T-helper 2 cell (primary cell): ENCODE measurements around the gene PPP1R37.

Source experiments
- DNase-seq, 5 experiments: peaks; one replicate each; pipeline versions ENCODE4 v3.0.0 to v3.0.0-alpha.2; 2012 to 2022

Gene PPP1R37

GRCh38 chr19:45071969-45072790 lies 20.8 kb upstream of the PPP1R37 start:
- no peak for DNase-seq

GRCh38 chr19:45074744-45075300 lies 18.2 kb upstream of the PPP1R37 start:
- DNase-seq, result no peak

- DNase-seq, result peak in 1 of 5 experiments; percentile 50
Measured at GRCh38 chr19:45075301-45076028, 17.5 kb upstream of the PPP1R37 start.

GRCh38 chr19:45076029-45076850 lies 16.7 kb upstream of the PPP1R37 start, which contains the start of gene ZNF296:
ZNF296 (minus strand) TSS chr19:45076478; CDS start chr19:45076373, 105 bp downstream.
- DNase-seq, result peak; percentile 57 to 85 (median 72)

- DNase-seq, result no peak
Measured at GRCh38 chr19:45076851-45077730, 15.9 kb upstream of the PPP1R37 start.

GRCh38 chr19:45078390-45079062 lies 14.5 kb upstream of the PPP1R37 start:
- DNase-seq, result no peak

- peak; percentile 55 to 87 (median 68) for DNase-seq
Measured at GRCh38 chr19:45079063-45079910, 13.7 kb upstream of the PPP1R37 start, which contains the start of gene GEMIN7. GEMIN7 (plus strand) TSS chr19:45079260; CDS start chr19:45090115, 10,855 bp downstream.

- peak in 1 of 5 experiments; percentile 33 for DNase-seq
Measured at GRCh38 chr19:45079911-45080370, 13.0 kb upstream of the PPP1R37 start.

- DNase-seq, result no peak
Measured at GRCh38 chr19:45082170-45082569, 10.8 kb upstream of the PPP1R37 start.

GRCh38 chr19:45086480-45086879 lies 6.5 kb upstream of the PPP1R37 start:
- DNase-seq, result no peak

- DNase-seq, result peak in 2 of 5 experiments; percentile 79 to 93
Measured at GRCh38 chr19:45087531-45087930, 5.4 kb upstream of the PPP1R37 start.

GRCh38 chr19:45090034-45090433 lies 2.9 kb upstream of the PPP1R37 start:
- DNase-seq, result no peak

- no peak for DNase-seq
Measured at GRCh38 chr19:45090606-45091005, 2.4 kb upstream of the PPP1R37 start.

GRCh38 chr19:45091031-45091923 lies 1.7 kb upstream of the PPP1R37 start:
- DNase-seq, result peak; percentile 88 to 98 (median 91)

- DNase-seq, result no peak
Measured at GRCh38 chr19:45094137-45094536, 1.2 kb downstream of the PPP1R37 start.

GRCh38 chr19:45094707-45095106 lies 1.7 kb downstream of the PPP1R37 start:
- DNase-seq, result no peak

GRCh38 chr19:45095496-45096413 lies 2.8 kb downstream of the PPP1R37 start:
- no peak for DNase-seq
